Activated CD8-positive, alpha-beta memory T cell treated with anti-CD3 and anti-CD28 coated beads for 1 hour (primary cell): ENCODE measurements around the gene ANO10.
"Not testable (repeated sequence)": the region's sequence is repeated elsewhere in the genome, so short reads cannot be mapped to it uniquely, and the experiment has no call there.

Experiments
- DNase-seq, 2 donors: peaks; one replicate each; pipeline ENCODE4 v3.0.0-alpha.2; 2020; ENCODE audit warnings: low read depth in 1 of 2; ENCODE audit errors: extremely low read depth in 1 of 2

The ANO10 gene

GRCh38 chr3:43621656-43622432 lies at the start of gene ANO10:
TSS of gene ANO10 (minus strand) at chr3:43622011. CDS start at chr3:43605852, 16,159 bp downstream.
- DNase-seq, result peak; percentile 75 to 97

- no peak for DNase-seq
These were observed 49.1 kb upstream of the ANO10 start for GRCh38 chr3:43670635-43671522.

DNA sequence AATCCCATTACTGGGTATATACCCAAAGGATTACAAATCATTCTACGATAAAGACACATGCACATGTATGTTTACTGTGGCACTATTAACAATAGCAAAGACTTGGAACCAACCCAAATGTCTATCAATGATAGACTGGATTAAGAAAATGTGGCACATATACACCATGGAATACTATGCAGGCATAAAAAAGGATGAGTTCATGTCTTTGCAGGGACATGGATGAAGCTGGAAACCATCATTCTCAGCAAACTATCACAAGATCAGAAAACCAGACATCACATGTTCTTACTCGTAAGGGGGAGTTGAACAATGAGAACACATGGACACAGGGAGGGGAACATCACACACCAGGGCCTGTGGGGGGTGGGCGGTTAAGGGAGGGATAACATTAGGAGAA lies 43.2 kb upstream of the ANO10 start:
- DNase-seq, result not testable (repeated sequence)

DNA sequence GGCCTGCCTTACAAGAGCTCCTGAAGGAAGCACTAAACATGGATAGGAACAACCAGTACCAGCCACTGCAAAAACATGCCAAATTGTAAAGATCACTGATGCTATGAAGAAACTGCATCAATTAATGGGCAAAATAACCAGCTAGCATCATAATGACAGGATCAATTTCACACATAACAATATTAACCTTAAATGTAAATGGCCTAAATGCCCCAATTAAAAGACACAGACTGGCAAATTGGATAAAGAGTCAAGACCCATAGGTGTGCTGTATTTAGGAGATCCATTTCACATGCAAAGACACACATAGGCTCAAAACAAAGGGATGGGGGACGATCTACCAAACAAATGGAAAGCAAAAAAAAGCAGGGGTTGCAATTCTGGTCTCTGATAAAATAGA lies 39.6 kb upstream of the ANO10 start:
- not testable (repeated sequence) for DNase-seq

GRCh38 chr3:43659250-43659880 lies 37.6 kb upstream of the ANO10 start:
- DNase-seq, result no peak

DNA sequence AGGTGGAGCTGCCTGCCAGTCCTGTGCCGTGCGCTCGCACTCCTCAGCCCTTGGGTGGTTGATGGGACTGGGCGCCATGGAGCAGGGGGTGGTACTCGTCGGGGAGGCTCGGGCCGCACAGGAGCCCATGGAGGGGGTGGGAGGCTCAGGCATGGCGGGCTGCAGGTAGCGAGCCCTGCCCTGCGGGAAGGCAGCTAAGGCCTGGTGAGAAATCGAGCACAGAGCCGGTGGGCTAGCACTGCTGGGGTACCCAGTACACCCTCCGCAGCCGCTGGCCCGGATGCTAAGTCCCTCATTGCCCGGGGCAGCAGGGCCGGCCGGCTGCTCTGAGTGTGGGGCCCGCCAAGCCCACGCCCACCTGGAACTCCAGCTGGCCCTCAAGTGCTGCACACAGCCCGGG lies 34.6 kb upstream of the ANO10 start:
- not testable (repeated sequence) for DNase-seq

- no peak for DNase-seq
These were observed 28.5 kb upstream of the ANO10 start for GRCh38 chr3:43650345-43650744.

- DNase-seq, result no peak
These were observed 27.7 kb upstream of the ANO10 start for GRCh38 chr3:43649365-43649968.

GRCh38 chr3:43648957-43649356 lies 27.1 kb upstream of the ANO10 start:
- no peak for DNase-seq

DNA sequence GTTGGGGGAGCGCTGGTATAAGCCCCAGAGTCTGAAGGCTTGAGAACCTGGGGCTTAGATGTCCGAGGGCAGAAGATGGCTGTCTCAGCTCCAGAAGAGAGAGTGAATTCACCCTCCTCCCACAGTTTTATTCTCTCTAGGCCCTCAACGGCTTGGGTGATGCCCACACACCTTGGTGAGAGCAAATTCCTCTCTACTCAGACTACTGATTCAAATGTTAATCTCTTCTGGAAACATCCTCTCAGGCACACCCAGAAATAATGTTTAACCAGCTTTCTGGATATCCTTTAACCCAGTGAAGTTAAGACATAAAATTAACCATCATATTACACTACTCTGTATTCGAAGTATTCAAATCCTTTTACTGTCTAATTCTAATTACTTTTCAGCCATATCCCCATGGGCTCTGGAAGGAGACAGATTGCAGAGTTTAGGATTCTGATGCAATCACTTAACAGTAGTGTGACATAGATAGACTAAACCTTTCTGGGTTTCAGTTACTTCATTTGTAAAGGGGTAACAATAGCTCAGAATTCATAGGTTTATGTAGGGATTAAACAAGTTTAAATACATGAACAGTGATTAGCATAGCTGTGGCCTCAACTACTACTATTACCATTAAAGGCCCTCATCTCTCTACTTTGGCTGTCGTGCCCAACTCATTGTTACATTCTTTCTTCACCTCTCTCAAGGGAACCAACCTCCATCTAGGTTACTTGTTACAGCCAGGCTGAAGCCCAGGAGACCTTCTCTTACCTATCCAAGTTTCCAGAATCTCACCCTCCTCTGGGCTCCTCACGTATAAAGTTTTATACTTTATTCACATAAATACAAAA lies 25.7 kb upstream of the ANO10 start:
- no peak for DNase-seq

GRCh38 chr3:43644443-43644842 lies 22.6 kb upstream of the ANO10 start:
- DNase-seq, result no peak

DNA sequence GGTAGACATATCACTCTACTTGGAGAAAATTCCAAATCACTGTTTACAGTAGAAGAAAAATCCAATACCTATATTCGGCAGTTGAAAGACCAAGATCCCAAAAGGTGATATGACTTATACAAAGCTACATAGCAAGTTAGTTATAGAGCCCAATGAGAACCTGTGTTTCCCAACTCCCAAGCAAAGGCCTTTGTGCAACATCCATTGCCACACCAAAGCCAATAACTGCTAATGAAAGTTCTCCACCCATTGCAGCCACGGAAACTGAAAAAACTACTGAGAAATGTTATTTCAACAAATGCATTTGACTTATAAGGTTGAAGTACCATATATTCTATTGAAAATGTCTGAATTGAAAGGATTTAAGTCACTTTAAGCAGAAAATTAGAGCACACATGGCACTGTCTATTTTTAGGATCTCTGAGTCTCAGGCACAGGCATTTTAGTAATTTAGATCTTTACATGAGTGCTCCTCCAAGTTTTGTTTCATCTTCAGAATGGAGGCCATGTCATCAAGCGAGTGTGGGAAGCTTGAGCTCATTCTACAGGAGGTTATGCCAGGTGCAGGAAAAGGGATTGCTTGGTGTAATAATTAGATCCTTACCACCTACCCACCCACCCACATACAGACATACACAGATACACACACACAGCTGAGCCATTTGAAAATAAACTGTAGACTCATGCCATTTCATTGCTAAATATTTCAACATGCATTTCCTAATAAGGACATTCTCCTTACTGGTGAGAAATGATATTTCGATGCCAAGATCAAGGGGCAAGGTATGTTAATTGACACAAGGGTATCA lies 19.7 kb upstream of the ANO10 start:
- no peak for DNase-seq

- no peak for DNase-seq
These were observed 18.9 kb upstream of the ANO10 start for GRCh38 chr3:43640681-43641080.

GRCh38 chr3:43638594-43639447 lies 17.0 kb upstream of the ANO10 start:
- DNase-seq, result no peak

- no peak for DNase-seq
These were observed 15.9 kb upstream of the ANO10 start for GRCh38 chr3:43637702-43638101.

- DNase-seq, result no peak
These were observed 11.2 kb upstream of the ANO10 start for GRCh38 chr3:43632986-43633385.

GRCh38 chr3:43632269-43632733 lies 10.5 kb upstream of the ANO10 start:
- no peak for DNase-seq

DNA sequence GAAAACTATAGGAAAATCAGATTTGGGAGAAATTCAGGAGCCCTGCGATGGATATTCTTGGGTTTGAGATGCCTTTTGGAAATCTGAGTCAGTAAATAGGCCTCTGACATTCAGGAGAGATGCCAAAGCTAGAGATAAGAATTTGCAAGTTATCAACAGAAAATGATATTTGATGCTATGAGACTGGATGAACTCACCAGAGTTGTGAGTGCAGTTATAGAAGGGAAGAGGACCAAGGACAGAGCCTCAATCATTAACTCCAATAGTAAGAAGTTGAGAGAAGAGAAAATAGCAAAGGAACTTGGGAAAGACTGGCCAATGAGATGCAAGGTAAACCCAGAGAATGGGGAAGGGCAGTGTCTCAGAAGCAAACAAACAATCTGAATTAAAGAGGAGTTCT lies 7.9 kb upstream of the ANO10 start:
- no peak for DNase-seq
